Heart left ventricle (tissue), 16 donors: ENCODE measurements around the gene ACKR4. TPM values are rescaled to one million over a fixed set of nuclear protein-coding genes. Genes with fewer than 3 reads are reported as not detected.

ENCODE experiments used
- ATAC-seq, 4 donors: fragments of 200-7000 bp; cut with Tn5 transposase; one replicate each; pipeline ENCODE4 v1.9.1; 2020 to 2022; ENCODE audit warnings: moderate library complexity in 4 of 4, mild to moderate bottlenecking in 3 of 4, moderate number of reproducible peaks in 1 of 4
- DNase-seq, 5 donors: peaks; one replicate each; pipeline ENCODE4 v3.0.0-alpha.2; 2020
- H3K27ac ChIP-seq, 12 donors: fragments of 200-600 bp; sonication (generic) in 4 of 12; one replicate each; pipeline versions ENCODE4 v1.5.0 to v1.8.0; 2016 to 2022; ENCODE audit warnings: mild to moderate bottlenecking in 2 of 12
- H3K27me3 ChIP-seq, 9 donors: fragments of 200-600 bp; sonication (generic) in 2 of 9; one replicate each; pipeline versions ENCODE4 v1.5.1 to v1.8.0; 2016 to 2022; ENCODE audit warnings: mild to moderate bottlenecking in 3 of 9
- H3K36me3 ChIP-seq, 9 donors: fragments of 200-600 bp; sonication (generic) in 2 of 9; one replicate each; pipeline versions ENCODE4 v1.5.0 to v1.8.0; 2018 to 2022; ENCODE audit warnings: mild to moderate bottlenecking in 2 of 9
- H3K4me1 ChIP-seq, 12 donors: fragments of 200-600 bp; sonication (generic) in 4 of 12; one replicate each; pipeline versions ENCODE4 v1.5.0 to v1.8.0; 2016 to 2022; ENCODE audit warnings: mild to moderate bottlenecking in 3 of 12
- H3K4me3 ChIP-seq, 12 donors: fragments of 200-600 bp; sonication (generic) in 4 of 12; one replicate each; pipeline versions ENCODE4 v1.5.0 to v1.8.0; 2017 to 2022; ENCODE audit warnings: mild to moderate bottlenecking in 9 of 12, moderate library complexity in 4 of 12
- H3K9me3 ChIP-seq, 12 donors: fragments of 200-600 bp; sonication (generic) in 4 of 12; one replicate each; pipeline versions ENCODE4 v1.5.0 to v1.8.0; 2016 to 2022; ENCODE audit warnings: mild to moderate bottlenecking in 1 of 12
- POLR2A ChIP-seq, 2 donors: fragments of 450-650 bp; IDR thresholded peaks; one replicate each; pipeline ENCODE4 v1.6.1; 2017; ENCODE audit warnings: antibody characterized with exemption in 2 of 2, mild to moderate bottlenecking in 2 of 2, moderate library complexity in 2 of 2
- WGBS, 4 donors: extraction: QIAGEN DNeasy Blood & Tissue Kit in 2 of 4; methylation state at CpG; one replicate each; pipeline versions ENCODE4 v1.1.5 to v1.1.7; 2013 to 2018; 5-methylcytosine and 5-hydroxymethylcytosine counted together
- intact Hi-C, 10 donors: fragments of 100-400 bp; cut with DNase I; formaldehyde crosslinking; loops; one replicate each; pipeline versions ENCODE4 v1.11.1 to v1.14.2; 2022
- polyA plus RNA-seq, 2 donors: library from polyadenylated mRNA; stranded (reverse); fragments of 200-250 nt; gene quantifications; one replicate each; pipeline ENCODE4 v1.2.3, GENCODE V29; 2013
- total RNA-seq, 9 donors: library from RNA; depleted of rRNA in 2 of 9; stranded (reverse); fragments of >200 nt in 2 of 9; fragmentation: NEBNext Ultra II Directional in 3 of 9; extraction: Animal tissue kit (Norgen Biotek cat#: 25700) in 3 of 9; gene quantifications; one replicate each; pipeline versions ENCODE4 v1.1.0 to v1.2.4, GENCODE V29; 2016 to 2023
- TF ChIP-seq, protein P1 (sequence below), 12 donors: fragments of 200-600 bp; sonication (generic) in 4 of 12; IDR thresholded peaks; one replicate each; pipeline versions ENCODE4 v1.5.0 to v1.8.0; 2018 to 2022; ENCODE audit warnings: antibody characterized with exemption in 12 of 12, mild to moderate bottlenecking in 5 of 12
- donor health status: ischemic (EF 13 %, LVEDD 7.1; RV severe dilation, severe dysfunction).
- donor health status: healthy with polysubstance abuse.
- donor health status: DM: no; HTN: yes; CAD: no.
- donor health status: DM: no; HTN: no; CAD: no.
- donor health status: ischemic (EF 25% LVEDD 6.9; RV normal size, moderate dysfunction).
- donor health status: ischemic (EF 25% LVEDD 5.7; RV mildly dilated, moderate dysfunction).
- donor health status: healthy.
- donor health status: DM: yes; HTN: yes; CAD: no.
- donor health status: ischemic (EF 35%, LVEDD 5.7; RV mildly dilated, moderate dysfunction).
- donor health status: nonischemic (EF 11% LVEDD 7.7; RV severe dilation, severe dysfunction).
- donor health status: DM: yes; HTN: yes; CAD: no.
- donor health status: PGD.
- donor health status: ischemic (EF 29% LVEDD 5.4; RV normal size, mild dysfunction).
- donor health status: nonischemic (EF 23%, LVEDD 6.1; RV moderate dilation, normal function).

The ACKR4 gene
- total and polyA plus RNA-seq, 11 donors = 0.64 to 3.0 (median 2.0) TPM

DNA sequence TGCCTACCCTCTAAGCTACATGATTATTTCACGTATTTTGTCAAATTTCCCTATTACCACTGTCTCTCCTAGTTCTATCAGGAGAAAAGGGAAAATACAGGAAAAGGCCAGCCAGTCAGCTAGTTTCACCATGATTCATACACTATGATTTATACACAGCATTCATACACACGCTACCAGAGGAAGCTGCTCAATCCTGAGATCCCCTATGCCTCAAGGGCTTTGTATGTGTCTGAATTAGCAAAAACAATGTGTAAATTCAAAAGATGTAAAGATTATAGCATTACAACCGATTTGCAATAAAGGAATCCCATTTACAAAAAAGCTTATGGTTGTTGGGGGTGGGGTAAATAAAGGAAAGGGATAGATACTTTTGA is 3.1 kb upstream of the ACKR4 start:
- no peak for TF ChIP-seq POLR2A (IDR thresholded peaks at IDR 0.05)
- TF ChIP-seq, protein P1, sequence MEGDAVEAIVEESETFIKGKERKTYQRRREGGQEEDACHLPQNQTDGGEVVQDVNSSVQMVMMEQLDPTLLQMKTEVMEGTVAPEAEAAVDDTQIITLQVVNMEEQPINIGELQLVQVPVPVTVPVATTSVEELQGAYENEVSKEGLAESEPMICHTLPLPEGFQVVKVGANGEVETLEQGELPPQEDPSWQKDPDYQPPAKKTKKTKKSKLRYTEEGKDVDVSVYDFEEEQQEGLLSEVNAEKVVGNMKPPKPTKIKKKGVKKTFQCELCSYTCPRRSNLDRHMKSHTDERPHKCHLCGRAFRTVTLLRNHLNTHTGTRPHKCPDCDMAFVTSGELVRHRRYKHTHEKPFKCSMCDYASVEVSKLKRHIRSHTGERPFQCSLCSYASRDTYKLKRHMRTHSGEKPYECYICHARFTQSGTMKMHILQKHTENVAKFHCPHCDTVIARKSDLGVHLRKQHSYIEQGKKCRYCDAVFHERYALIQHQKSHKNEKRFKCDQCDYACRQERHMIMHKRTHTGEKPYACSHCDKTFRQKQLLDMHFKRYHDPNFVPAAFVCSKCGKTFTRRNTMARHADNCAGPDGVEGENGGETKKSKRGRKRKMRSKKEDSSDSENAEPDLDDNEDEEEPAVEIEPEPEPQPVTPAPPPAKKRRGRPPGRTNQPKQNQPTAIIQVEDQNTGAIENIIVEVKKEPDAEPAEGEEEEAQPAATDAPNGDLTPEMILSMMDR (IDR thresholded peaks at IDR 0.05) = no peak
- ATAC-seq (peak in 1 of 4 donors; percentile 47), DNase-seq (no peak)
- Histone ChIP-seq H3K27ac (no peak overlapping the region), H3K27me3 (no peaks in the 10 kb centered on the region), H3K4me1 (peaks cover 0 to 10% (median 0%) of the 10 kb centered on the region in 12 donors), H3K4me3 (no peak overlapping the region), H3K9me3 (peaks cover 0 to 4% (median 0%) of the 10 kb centered on the region in 12 donors), H3K36me3 (peaks cover 0 to 38% (median 6%) of the 10 kb centered on the region in 9 donors)
- 71 to 89% (median 81%) methylated on average over 3 of the region's 3 CpGs for WGBS, 4 donors
- intact Hi-C loops = no loop called here

DNA sequence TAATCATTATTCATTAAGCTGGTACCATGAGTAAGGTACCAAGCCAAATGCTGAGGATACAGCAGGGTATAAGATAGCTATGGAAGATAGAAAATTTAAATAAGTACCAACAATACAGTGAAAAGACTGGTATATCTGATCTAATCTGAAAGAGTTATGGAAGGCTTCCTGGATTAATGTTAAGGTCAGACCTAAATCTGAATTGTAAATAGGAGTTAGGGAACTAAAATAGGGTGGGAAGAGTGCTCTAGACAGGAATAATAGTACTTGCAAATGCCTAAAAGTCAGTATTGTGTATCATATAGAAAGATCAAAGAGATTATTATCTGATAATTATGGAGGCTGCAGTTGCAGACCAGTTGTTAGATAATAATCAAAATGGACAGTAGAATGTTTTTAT is 2.6 kb upstream of the ACKR4 start:
- peaks cover 0 to 4% (median 0%) of the 10 kb centered on the region in 12 donors for H3K9me3 ChIP-seq
- peaks cover 0 to 35% (median 7%) of the 10 kb centered on the region in 9 donors for H3K36me3 ChIP-seq
- H3K27ac ChIP-seq = no peak overlapping the region
- H3K4me1 ChIP-seq = peaks cover 0 to 15% (median 0%) of the 10 kb centered on the region in 12 donors
- ATAC-seq (no peak), DNase-seq (no peak)
- no peak overlapping the region for H3K4me3 ChIP-seq
- intact Hi-C loops = no loop called here
- no peak for TF ChIP-seq POLR2A (IDR thresholded peaks at IDR 0.05)
- TF ChIP-seq, protein P1 (IDR thresholded peaks at IDR 0.05) = no peak
- no peaks in the 10 kb centered on the region for H3K27me3 ChIP-seq

GRCh38 chr3:132595014-132595413 is 2.1 kb upstream of the ACKR4 start:
- no peak overlapping the region for H3K4me3 ChIP-seq
- H3K27me3 ChIP-seq = no peaks in the 10 kb centered on the region
- no peaks in the 10 kb centered on the region for H3K9me3 ChIP-seq
- H3K27ac ChIP-seq = no peak overlapping the region
- peaks cover 0 to 30% (median 7%) of the 10 kb centered on the region in 9 donors for H3K36me3 ChIP-seq
- TF ChIP-seq, protein P1 (IDR thresholded peaks at IDR 0.05) = no peak
- TF ChIP-seq POLR2A (IDR thresholded peaks at IDR 0.05) = no peak
- intact Hi-C loops = no loop called here
- DNase-seq (no peak), ATAC-seq (peak in 1 of 4 donors; percentile 46)
- H3K4me1 ChIP-seq = peaks cover 0 to 16% (median 0%) of the 10 kb centered on the region in 12 donors

DNA sequence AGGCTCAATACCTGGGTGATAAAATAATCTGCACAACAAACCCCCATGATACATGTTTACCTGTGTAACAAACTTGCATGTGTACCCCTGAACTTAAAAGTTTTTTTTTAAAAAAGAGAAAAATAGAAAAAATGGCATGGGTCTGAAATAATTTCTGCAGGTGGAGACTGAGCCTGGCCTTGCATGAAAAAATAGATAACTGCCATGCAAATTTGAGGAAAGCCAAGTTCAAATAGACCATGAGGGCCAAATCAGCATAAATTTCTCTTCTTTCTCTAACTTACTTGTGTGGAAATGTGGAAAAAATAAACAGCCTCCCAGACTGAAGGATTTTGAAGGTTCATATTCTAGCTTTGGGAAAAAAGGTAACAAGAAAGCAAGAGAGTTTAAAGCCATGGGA is 744 bp upstream of the ACKR4 start:
- no peak for DNase-seq
- peak overlapping the region in 1 of 12 donors; percentile 32 for H3K27ac ChIP-seq
- no peaks in the 10 kb centered on the region for H3K9me3 ChIP-seq
- no peak for ATAC-seq
- peaks cover 0 to 22% (median 7%) of the 10 kb centered on the region in 9 donors for H3K36me3 ChIP-seq
- no peaks in the 10 kb centered on the region for H3K27me3 ChIP-seq
- no peak overlapping the region for H3K4me3 ChIP-seq
- peaks cover 0 to 16% (median 0%) of the 10 kb centered on the region in 12 donors for H3K4me1 ChIP-seq
- TF ChIP-seq, protein P1 (IDR thresholded peaks at IDR 0.05) = no peak
- no peak for TF ChIP-seq POLR2A (IDR thresholded peaks at IDR 0.05)
- intact Hi-C loops = no loop called here
